OCI-LY3 (cell line): ENCODE data around the gene MYD88.

Source experiments
- H2AFZ ChIP-seq: fragments of 200-600, 300-600 bp; shearing (Covaris generic); 2 replicates; pipeline ENCODE4 v1.6.0; 2014; ENCODE audit warnings: antibody characterized with exemption, low read depth, low read length
- H3K27ac ChIP-seq: fragments of 200-600, 300-600 bp; sonication (generic); 2 replicates; pipeline ENCODE4 v1.5.1; 2014; ENCODE audit warnings: mild to moderate bottlenecking, low read length, moderate library complexity, mixed read lengths
- H3K27me3 ChIP-seq: fragments of 200-600, 300-600 bp; sonication (generic); 2 replicates; pipeline ENCODE4 v1.6.1; 2014; ENCODE audit warnings: low read depth, low read length, mixed read lengths
- H3K36me3 ChIP-seq: fragments of 200-600, 300-600 bp; sonication (generic); replicated peaks from 2 replicates; pipeline ENCODE3; 2014; ENCODE audit warnings: low read depth, low read length, mixed read lengths
- H3K4me1 ChIP-seq: fragments of 300-600, 200-600 bp; sonication (generic); 2 replicates; pipeline ENCODE4 v1.6.1; 2014; ENCODE audit warnings: low read length, mixed read lengths
- H3K4me2 ChIP-seq: fragments of 200-600, 300-600 bp; sonication (generic); 2 replicates; pipeline ENCODE4 v1.6.1; 2014; ENCODE audit warnings: low read length, mixed read lengths
- H3K4me3 ChIP-seq: fragments of 300-600, 200-600 bp; sonication (generic); 2 replicates; pipeline ENCODE4 v1.5.1; 2014; ENCODE audit warnings: antibody characterized with exemption, mild to moderate bottlenecking, low read length, moderate library complexity
- H3K79me2 ChIP-seq: fragments of 300-600, 200-600 bp; shearing (Covaris generic); 2 replicates; pipeline ENCODE4 v1.6.1; 2014; ENCODE audit warnings: mild to moderate bottlenecking, low read length, mixed read lengths
- H3K9ac ChIP-seq: fragments of 300-600, 200-600 bp; shearing (Covaris generic); 2 replicates; pipeline ENCODE4 v1.6.0; 2014; ENCODE audit warnings: mild to moderate bottlenecking, low read length, moderate library complexity
- H3K9me3 ChIP-seq: fragments of 200-600, 300-600 bp; shearing (Covaris generic); 2 replicates; pipeline ENCODE4 v1.6.1; 2014; ENCODE audit warnings: low read length, mixed read lengths; ENCODE audit not compliant: insufficient read depth
- H4K20me1 ChIP-seq: fragments of 200-600, 300-600 bp; sonication (generic); 2 replicates; pipeline ENCODE4 v1.6.1; 2016; ENCODE audit warnings: low read length, mixed read lengths; ENCODE audit not compliant: insufficient read depth
- EZH2phosphoT487 ChIP-seq: fragments of 200-600 bp; shearing (Covaris generic); IDR thresholded peaks from 2 replicates; pipeline ENCODE4 v1.6.1; 2018; ENCODE audit warnings: antibody characterized with exemption, mixed run types, low read depth
- TF ChIP-seq, protein P1 (sequence below): fragments of 200-600, 300-600 bp; sonication (generic); IDR thresholded peaks from 2 replicates; pipeline ENCODE4 v1.5.1; 2014; ENCODE audit warnings: antibody characterized with exemption, low read length, low read depth

MYD88 gene

DNA sequence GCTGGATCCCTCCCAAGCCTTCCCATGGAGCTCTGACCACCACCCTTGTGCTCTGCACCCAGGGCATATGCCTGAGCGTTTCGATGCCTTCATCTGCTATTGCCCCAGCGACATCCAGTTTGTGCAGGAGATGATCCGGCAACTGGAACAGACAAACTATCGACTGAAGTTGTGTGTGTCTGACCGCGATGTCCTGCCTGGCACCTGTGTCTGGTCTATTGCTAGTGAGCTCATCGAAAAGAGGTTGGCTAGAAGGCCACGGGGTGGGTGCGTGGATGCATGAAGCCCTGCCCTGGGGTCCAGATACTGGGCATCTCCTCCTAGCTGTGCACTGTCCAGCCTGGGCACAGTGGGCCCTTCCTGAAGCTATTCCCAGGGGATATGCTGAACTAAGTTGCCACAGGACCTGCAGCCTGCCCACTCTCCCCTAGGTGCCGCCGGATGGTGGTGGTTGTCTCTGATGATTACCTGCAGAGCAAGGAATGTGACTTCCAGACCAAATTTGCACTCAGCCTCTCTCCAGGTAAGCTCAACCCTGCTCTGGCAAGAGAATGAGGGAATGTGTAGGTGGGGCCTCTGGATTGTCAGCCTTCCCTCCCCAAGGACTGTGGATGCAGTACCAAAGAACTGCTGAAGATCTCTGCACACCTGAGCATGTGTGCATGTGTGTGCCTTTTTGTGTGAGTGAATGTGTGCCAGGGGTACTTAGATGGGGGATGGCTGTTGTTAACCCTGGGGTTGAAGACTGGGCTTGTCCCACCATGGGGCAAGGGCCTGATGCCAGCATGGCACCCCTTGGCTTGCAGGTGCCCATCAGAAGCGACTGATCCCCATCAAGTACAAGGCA, 2.1 kb downstream of the MYD88 start:
- Histone ChIP-seq H3K4me1 (peaks cover 35% of the 10 kb centered on the region), H3K27me3 (no peaks in the 10 kb centered on the region), H3K9me3 (no peaks in the 10 kb centered on the region), H3K9ac (no peak overlapping the region), H2AFZ (no peak overlapping the region), H3K27ac (no peak overlapping the region), H3K4me3 (no peak overlapping the region), H3K79me2 (peaks cover 46% of the 10 kb centered on the region), H4K20me1 (0 out of 2 replicates have a peak, but pooled peaks cover 2% of the 10 kb centered on the region), H3K4me2 (peak overlapping the region; percentile 91; the same call in 1 of the 2 replicates), H3K36me3 (peaks cover 30% of the 10 kb centered on the region)
- TF ChIP-seq, protein P1, sequence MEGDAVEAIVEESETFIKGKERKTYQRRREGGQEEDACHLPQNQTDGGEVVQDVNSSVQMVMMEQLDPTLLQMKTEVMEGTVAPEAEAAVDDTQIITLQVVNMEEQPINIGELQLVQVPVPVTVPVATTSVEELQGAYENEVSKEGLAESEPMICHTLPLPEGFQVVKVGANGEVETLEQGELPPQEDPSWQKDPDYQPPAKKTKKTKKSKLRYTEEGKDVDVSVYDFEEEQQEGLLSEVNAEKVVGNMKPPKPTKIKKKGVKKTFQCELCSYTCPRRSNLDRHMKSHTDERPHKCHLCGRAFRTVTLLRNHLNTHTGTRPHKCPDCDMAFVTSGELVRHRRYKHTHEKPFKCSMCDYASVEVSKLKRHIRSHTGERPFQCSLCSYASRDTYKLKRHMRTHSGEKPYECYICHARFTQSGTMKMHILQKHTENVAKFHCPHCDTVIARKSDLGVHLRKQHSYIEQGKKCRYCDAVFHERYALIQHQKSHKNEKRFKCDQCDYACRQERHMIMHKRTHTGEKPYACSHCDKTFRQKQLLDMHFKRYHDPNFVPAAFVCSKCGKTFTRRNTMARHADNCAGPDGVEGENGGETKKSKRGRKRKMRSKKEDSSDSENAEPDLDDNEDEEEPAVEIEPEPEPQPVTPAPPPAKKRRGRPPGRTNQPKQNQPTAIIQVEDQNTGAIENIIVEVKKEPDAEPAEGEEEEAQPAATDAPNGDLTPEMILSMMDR, result no peak
- no peak for TF ChIP-seq EZH2phosphoT487

DNA sequence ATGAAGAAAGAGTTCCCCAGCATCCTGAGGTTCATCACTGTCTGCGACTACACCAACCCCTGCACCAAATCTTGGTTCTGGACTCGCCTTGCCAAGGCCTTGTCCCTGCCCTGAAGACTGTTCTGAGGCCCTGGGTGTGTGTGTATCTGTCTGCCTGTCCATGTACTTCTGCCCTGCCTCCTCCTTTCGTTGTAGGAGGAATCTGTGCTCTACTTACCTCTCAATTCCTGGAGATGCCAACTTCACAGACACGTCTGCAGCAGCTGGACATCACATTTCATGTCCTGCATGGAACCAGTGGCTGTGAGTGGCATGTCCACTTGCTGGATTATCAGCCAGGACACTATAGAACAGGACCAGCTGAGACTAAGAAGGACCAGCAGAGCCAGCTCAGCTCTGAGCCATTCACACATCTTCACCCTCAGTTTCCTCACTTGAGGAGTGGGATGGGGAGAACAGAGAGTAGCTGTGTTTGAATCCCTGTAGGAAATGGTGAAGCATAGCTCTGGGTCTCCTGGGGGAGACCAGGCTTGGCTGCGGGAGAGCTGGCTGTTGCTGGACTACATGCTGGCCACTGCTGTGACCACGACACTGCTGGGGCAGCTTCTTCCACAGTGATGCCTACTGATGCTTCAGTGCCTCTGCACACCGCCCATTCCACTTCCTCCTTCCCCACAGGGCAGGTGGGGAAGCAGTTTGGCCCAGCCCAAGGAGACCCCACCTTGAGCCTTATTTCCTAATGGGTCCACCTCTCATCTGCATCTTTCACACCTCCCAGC, 2.9 kb downstream of the MYD88 start:
- TF ChIP-seq, protein P1, result no peak
- no peak for TF ChIP-seq EZH2phosphoT487
- Histone ChIP-seq H3K79me2 (peaks cover 37% of the 10 kb centered on the region), H3K9ac (no peak overlapping the region), H2AFZ (no peak overlapping the region), H3K4me1 (peaks cover 35% of the 10 kb centered on the region), H3K36me3 (peaks cover 37% of the 10 kb centered on the region), H4K20me1 (no peaks in the 10 kb centered on the region), H3K9me3 (peaks cover 5% of the 10 kb centered on the region), H3K4me3 (no peak overlapping the region), H3K27ac (no peak overlapping the region), H3K4me2 (no peak overlapping the region), H3K27me3 (no peaks in the 10 kb centered on the region)

DNA sequence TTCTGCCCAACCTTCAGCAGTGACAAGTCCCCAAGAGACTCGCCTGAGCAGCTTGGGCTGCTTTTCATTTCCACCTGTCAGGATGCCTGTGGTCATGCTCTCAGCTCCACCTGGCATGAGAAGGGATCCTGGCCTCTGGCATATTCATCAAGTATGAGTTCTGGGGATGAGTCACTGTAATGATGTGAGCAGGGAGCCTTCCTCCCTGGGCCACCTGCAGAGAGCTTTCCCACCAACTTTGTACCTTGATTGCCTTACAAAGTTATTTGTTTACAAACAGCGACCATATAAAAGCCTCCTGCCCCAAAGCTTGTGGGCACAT, 3.5 kb downstream of the MYD88 start:
- H3K4me1 ChIP-seq, result peaks cover 35% of the 10 kb centered on the region
- H3K9ac ChIP-seq, result no peak overlapping the region
- no peak overlapping the region for H3K4me2 ChIP-seq
- H3K36me3 ChIP-seq, result peaks cover 43% of the 10 kb centered on the region
- H2AFZ ChIP-seq, result no peak overlapping the region
- H4K20me1 ChIP-seq, result no peaks in the 10 kb centered on the region
- H3K9me3 ChIP-seq, result peaks cover 11% of the 10 kb centered on the region
- H3K79me2 ChIP-seq, result peaks cover 32% of the 10 kb centered on the region
- H3K27ac ChIP-seq, result no peak overlapping the region
- TF ChIP-seq, protein P1, result no peak
- no peak for TF ChIP-seq EZH2phosphoT487
- no peaks in the 10 kb centered on the region for H3K27me3 ChIP-seq
- H3K4me3 ChIP-seq, result no peak overlapping the region

DNA sequence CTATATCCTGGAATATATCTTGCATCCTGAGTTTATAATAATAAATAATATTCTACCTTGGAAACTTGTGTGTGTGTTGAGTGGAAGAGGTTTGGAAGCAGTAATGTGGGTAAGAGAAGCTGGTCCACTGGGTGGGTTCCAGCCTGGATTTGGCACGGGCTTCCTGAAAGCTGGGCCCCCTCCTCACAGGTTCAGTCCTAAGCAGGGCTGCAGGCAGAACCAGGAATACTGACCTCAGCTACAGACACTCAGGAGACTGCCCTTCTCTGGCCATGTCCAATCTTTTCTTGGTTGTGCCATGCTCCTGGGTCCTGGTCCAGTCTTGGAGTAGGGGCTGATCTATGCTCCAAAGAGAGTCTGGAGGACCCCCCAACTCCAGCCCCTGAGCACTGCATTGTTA, 4.5 kb downstream of the MYD88 start:
- H3K9me3 ChIP-seq, result peaks cover 21% of the 10 kb centered on the region
- no peak overlapping the region for H2AFZ ChIP-seq
- H3K79me2 ChIP-seq, result peaks cover 29% of the 10 kb centered on the region
- H3K4me1 ChIP-seq, result peaks cover 36% of the 10 kb centered on the region
- H3K4me2 ChIP-seq, result no peak overlapping the region
- TF ChIP-seq, protein P1, result no peak
- no peak for TF ChIP-seq EZH2phosphoT487
- no peak overlapping the region for H3K4me3 ChIP-seq
- no peaks in the 10 kb centered on the region for H4K20me1 ChIP-seq
- H3K9ac ChIP-seq, result no peak overlapping the region
- H3K27ac ChIP-seq, result no peak overlapping the region
- H3K36me3 ChIP-seq, result peaks cover 43% of the 10 kb centered on the region
- no peaks in the 10 kb centered on the region for H3K27me3 ChIP-seq
